Karpas-422 (cell line): ENCODE data around the gene PEA15. TPM values are rescaled to one million over a fixed set of nuclear protein-coding genes. Genes with fewer than 3 reads are reported as not detected.

Experiments used
- DNase-seq: peaks from one replicate; pipeline ENCODE4 v3.0.0-alpha.2; 2015
- H2AFZ ChIP-seq: fragments of 200-600 bp; sonication (generic); 2 replicates; pipeline ENCODE4 v1.6.1; 2014; ENCODE audit warnings: antibody characterized with exemption, low read length, mixed read lengths
- H3K27ac ChIP-seq: fragments of 200-600 bp; sonication (generic); 2 replicates; pipeline ENCODE4 v1.5.1; 2014; ENCODE audit warnings: mild to moderate bottlenecking, low read length, moderate library complexity
- H3K27me3 ChIP-seq: fragments of 200-600 bp; sonication (generic); 2 replicates; pipeline ENCODE4 v1.6.1; 2014; ENCODE audit warnings: low read length, mixed read lengths
- H3K36me3 ChIP-seq: fragments of 200-600 bp; sonication (generic); 2 replicates; pipeline ENCODE4 v1.6.1; 2014; ENCODE audit warnings: low read length, mixed read lengths; ENCODE audit not compliant: insufficient read depth
- H3K4me1 ChIP-seq: fragments of 200-600 bp; sonication (generic); 2 replicates; pipeline ENCODE4 v1.6.1; 2014; ENCODE audit warnings: mild to moderate bottlenecking, low read length, mixed read lengths
- H3K4me2 ChIP-seq: fragments of 200-600 bp; sonication (generic); 2 replicates; pipeline ENCODE4 v1.6.1; 2014; ENCODE audit warnings: low read length, low read depth, mild to moderate bottlenecking; ENCODE audit not compliant: poor library complexity, severe bottlenecking
- H3K4me3 ChIP-seq: fragments of 200-600 bp; sonication (generic); 2 replicates; pipeline ENCODE4 v1.5.1; 2014; ENCODE audit warnings: mild to moderate bottlenecking, antibody characterized with exemption, low read length, mixed read lengths
- H3K79me2 ChIP-seq: fragments of 200-600 bp; sonication (generic); 2 replicates; pipeline ENCODE4 v1.6.1; 2014; ENCODE audit warnings: mild to moderate bottlenecking, low read length, mixed read lengths
- H3K9ac ChIP-seq: fragments of 200-600 bp; sonication (generic); 2 replicates; pipeline ENCODE4 v1.6.0; 2014; ENCODE audit warnings: low read length
- H3K9me2 ChIP-seq: fragments of 200-600 bp; sonication (generic), shearing (Covaris generic); replicated peaks from 2 replicates; pipeline ENCODE4 v1.6.0; 2014; ENCODE audit warnings: mild to moderate bottlenecking, low read length, moderate library complexity; ENCODE audit not compliant: insufficient read depth
- H3K9me3 ChIP-seq: fragments of 300-700, 200-600 bp; sonication (generic); 2 replicates; pipeline ENCODE4 v1.6.1; 2014; ENCODE audit warnings: low read length, mixed read lengths
- H4K20me1 ChIP-seq: fragments of 200-600 bp; sonication (generic); 2 replicates; pipeline ENCODE4 v1.6.1; 2014; ENCODE audit warnings: mild to moderate bottlenecking, antibody characterized with exemption, low read length, low read depth; ENCODE audit not compliant: insufficient read depth
- total RNA-seq: library from RNA; depleted of rRNA; stranded (reverse); fragments of >200 nt; shearing (Covaris generic); gene quantifications from 2 replicates; pipeline ENCODE4 v1.2.3, GENCODE V29; 2014; ENCODE audit warnings: low replicate concordance

PEA15 gene
- total RNA-seq, 1 experiment from 2014 or later, result 40.1 TPM

DNA sequence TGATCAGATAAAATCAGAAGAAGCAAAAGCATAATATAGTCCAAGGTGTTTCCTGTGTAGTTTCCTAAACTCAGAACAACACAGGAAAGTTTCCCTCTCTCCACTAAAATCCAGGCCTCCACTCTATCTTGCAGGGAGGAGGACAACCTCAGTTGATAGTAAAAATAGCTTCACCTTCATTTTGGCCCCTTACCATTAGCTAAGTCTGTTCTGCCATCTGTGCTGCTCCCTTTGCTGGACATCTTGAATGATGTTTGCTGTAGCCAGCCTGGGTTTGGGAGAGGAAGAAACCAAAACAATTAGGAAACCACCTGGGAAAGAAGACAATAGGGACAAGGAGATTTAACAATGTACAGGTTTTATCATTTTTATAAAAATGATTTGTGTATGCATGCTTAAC, 38.6 kb downstream of the PEA15 start:
- Histone ChIP-seq H3K9ac (no peak overlapping the region), H2AFZ (no peak overlapping the region), H4K20me1 (peaks cover 6% of the 10 kb centered on the region; the same call in 1 of the 2 replicates), H3K4me3 (no peak overlapping the region), H3K9me2 (no peaks in the 10 kb centered on the region), H3K27me3 (no peaks in the 10 kb centered on the region), H3K79me2 (peaks cover 70% of the 10 kb centered on the region), H3K4me1 (no peaks in the 10 kb centered on the region), H3K36me3 (peaks cover 34% of the 10 kb centered on the region; the same call in 1 of the 2 replicates), H3K4me2 (no peak overlapping the region), H3K9me3 (no peaks in the 10 kb centered on the region), H3K27ac (no peak overlapping the region)
- no peak for DNase-seq

DNA sequence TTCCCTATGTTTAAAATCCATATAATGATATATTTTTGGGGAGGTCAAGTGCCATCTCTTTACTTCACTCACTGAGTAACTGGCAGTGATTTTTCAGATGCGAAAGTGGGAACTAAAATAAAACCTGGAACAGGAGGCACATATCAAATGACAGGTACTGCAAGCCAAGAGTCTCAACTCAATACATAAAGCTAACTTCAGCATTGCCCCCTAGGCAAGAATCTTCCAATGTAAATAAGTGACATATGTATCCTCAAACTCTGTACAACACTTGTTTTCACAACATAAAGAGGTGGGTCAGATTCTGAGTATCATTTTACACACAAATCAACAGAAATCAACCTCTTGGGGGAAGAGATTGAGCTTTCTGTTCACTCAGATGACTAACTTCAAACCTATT, 39.0 kb downstream of the PEA15 start:
- Histone ChIP-seq H3K4me2 (no peak overlapping the region), H3K9me2 (no peaks in the 10 kb centered on the region), H4K20me1 (peaks cover 6% of the 10 kb centered on the region; the same call in 1 of the 2 replicates), H3K4me1 (no peaks in the 10 kb centered on the region), H3K79me2 (peaks cover 74% of the 10 kb centered on the region), H3K9ac (no peak overlapping the region), H3K4me3 (no peak overlapping the region), H3K27me3 (no peaks in the 10 kb centered on the region), H3K27ac (no peak overlapping the region), H3K36me3 (peaks cover 33% of the 10 kb centered on the region; the same call in 1 of the 2 replicates), H3K9me3 (no peaks in the 10 kb centered on the region), H2AFZ (no peak overlapping the region)
- no peak for DNase-seq

DNA sequence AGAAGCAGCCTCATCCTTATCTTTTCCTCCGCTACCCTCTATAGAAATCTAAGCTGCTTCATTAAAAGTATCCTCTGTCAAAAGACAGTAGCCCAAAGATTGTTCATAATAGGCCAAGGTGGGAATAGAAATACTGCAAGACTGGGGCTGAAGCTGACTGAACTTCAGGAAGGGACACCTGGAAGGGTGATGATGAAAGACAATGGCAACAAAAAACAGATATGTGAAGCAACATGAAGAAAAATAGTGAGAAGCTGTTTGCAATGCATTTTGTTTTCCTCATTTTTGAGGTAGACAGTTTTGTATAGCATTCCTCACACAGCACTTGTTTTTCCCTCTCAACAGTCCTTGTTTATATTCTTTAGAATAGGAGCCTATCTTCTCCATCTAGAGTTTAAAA, 40.2 kb downstream of the PEA15 start:
- Histone ChIP-seq H4K20me1 (peaks cover 6% of the 10 kb centered on the region; the same call in 1 of the 2 replicates), H2AFZ (no peak overlapping the region), H3K27ac (no peak overlapping the region), H3K4me3 (no peak overlapping the region), H3K9ac (no peak overlapping the region), H3K9me2 (no peaks in the 10 kb centered on the region), H3K79me2 (peaks cover 83% of the 10 kb centered on the region), H3K27me3 (no peaks in the 10 kb centered on the region), H3K36me3 (peaks cover 21% of the 10 kb centered on the region; the same call in 1 of the 2 replicates), H3K9me3 (no peaks in the 10 kb centered on the region), H3K4me2 (no peak overlapping the region), H3K4me1 (no peaks in the 10 kb centered on the region)
- no peak for DNase-seq

DNA sequence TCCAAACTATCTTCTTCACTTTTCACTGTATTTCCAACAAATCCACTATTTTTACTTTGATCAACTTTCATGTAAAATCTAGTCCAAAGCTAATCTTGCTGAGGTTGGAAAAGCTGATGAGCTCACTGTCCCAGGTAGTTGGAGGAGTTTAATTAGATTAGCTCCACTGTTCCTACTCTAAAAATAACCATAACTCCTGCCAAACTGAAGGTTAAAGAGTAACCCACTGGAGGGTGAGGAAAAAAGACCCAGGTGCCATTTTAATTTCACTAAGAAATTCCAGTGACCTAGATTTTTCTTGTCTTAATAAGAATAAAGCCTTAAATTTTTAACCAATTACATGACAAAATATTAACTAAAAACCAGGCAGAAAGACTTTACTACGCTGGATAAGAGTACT, 41.9 kb downstream of the PEA15 start:
- H3K4me3 ChIP-seq, result no peak overlapping the region
- H3K9me3 ChIP-seq, result no peaks in the 10 kb centered on the region
- peaks cover 15% of the 10 kb centered on the region; the same call in 1 of the 2 replicates for H3K36me3 ChIP-seq
- no peak overlapping the region for H3K9ac ChIP-seq
- H3K9me2 ChIP-seq, result no peaks in the 10 kb centered on the region
- H3K4me1 ChIP-seq, result no peaks in the 10 kb centered on the region
- peaks cover 6% of the 10 kb centered on the region; the same call in 1 of the 2 replicates for H4K20me1 ChIP-seq
- no peaks in the 10 kb centered on the region for H3K27me3 ChIP-seq
- H2AFZ ChIP-seq, result no peak overlapping the region
- H3K4me2 ChIP-seq, result no peak overlapping the region
- H3K27ac ChIP-seq, result no peak overlapping the region
- H3K79me2 ChIP-seq, result peaks cover 92% of the 10 kb centered on the region
- DNase-seq, result no peak

DNA sequence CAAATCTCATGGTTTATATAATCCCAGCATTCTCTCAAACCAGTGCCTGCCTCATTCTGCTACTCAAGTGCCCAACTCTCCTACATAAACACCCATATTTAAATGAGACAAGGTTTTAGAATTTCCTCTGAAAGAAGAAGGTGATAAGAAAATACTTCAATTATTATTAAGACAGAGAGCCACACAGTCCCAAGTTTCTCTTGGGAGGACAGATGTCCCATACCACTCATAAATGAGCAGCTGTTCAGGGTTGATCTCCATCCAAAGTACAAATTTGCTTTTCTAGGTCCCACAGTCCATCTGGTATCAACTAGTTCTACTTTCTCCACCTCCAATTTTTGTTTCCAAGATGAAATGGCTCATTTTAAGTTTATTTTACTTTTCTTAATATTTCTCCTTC, 45.8 kb downstream of the PEA15 start:
- Histone ChIP-seq H4K20me1 (peaks cover 6% of the 10 kb centered on the region; the same call in 1 of the 2 replicates), H2AFZ (no peak overlapping the region), H3K79me2 (peaks cover 94% of the 10 kb centered on the region), H3K4me2 (no peak overlapping the region), H3K9ac (no peak overlapping the region), H3K36me3 (peaks cover 10% of the 10 kb centered on the region; the same call in 1 of the 2 replicates), H3K4me1 (no peaks in the 10 kb centered on the region), H3K9me3 (no peaks in the 10 kb centered on the region), H3K4me3 (no peak overlapping the region), H3K27ac (no peak overlapping the region), H3K9me2 (no peaks in the 10 kb centered on the region), H3K27me3 (no peaks in the 10 kb centered on the region)
- no peak for DNase-seq

DNA sequence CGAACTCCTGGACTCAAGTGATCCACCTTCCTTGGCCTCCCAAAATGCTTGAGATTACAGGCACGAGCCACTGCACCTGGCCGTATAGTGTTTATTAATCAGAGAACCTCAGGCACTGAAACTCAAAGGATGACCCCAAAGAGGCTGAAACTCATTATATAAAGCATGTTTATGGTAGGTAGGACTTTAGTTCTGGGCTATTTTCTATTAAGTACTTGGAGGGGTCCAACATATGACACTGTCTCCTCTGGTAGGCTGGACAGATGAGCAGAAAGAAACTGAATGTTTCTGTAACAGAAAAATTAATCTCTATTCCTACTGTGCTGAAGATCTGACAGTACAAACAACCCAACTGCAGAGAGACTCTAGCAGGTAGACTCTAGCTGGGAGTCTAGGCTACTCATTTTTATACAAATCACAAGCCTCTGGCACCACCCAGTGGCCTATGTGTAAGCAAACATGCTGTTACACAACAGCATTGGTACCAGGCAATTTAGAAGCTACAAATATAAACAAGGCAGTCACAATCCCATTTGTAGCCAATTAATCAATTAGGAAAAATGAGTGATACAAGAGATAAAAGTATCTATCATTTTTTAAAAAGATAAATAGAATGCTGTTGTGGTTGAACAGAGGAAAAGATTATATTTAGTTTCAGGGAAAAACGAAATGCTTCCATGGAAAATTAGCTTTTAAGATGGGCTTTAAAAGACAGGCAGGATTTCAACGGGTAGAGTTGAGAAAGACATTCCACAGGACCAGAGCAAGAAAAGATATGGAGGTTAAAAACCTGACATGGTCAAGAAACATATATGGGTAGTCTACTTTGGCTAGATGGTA, 46.7 kb downstream of the PEA15 start:
- Histone ChIP-seq H3K79me2 (peaks cover 94% of the 10 kb centered on the region), H3K27ac (no peak overlapping the region)
- DNase-seq, result peak; percentile 85

DNA sequence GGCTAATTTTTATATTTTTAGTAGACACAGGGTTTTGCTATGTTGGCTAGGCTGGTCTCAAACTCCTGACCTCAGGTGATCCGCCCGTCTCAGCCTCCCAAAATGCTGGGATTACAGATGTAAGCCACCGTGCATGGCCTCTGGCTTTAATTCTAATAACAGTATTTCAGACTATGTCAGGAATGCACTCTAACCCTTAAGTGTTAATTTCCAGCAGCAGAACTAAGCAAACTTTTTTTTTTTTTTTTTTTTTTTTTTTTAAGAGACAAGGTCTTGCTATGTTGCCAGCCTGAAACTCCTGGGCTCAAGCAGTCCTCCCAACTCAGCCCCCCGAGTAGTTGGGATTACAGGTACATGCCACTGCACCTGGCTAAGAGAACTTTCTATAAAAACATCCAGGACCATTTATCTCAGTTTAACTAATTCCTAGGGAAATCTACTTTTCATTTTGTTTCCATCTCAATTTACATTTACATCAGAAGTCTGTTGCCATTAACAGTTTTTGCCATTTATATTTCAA, 50.7 kb downstream of the PEA15 start:
- no peaks in the 10 kb centered on the region for H3K27me3 ChIP-seq
- H3K36me3 ChIP-seq, result peaks cover 10% of the 10 kb centered on the region; the same call in 1 of the 2 replicates
- no peak overlapping the region for H3K4me2 ChIP-seq
- no peaks in the 10 kb centered on the region for H4K20me1 ChIP-seq
- no peak overlapping the region for H3K4me3 ChIP-seq
- no peaks in the 10 kb centered on the region for H3K9me3 ChIP-seq
- DNase-seq, result no peak
- H2AFZ ChIP-seq, result no peak overlapping the region
- H3K4me1 ChIP-seq, result peaks cover 20% of the 10 kb centered on the region
- no peak overlapping the region for H3K9ac ChIP-seq
- no peaks in the 10 kb centered on the region for H3K9me2 ChIP-seq
- H3K27ac ChIP-seq, result no peak overlapping the region
- H3K79me2 ChIP-seq, result peaks cover 94% of the 10 kb centered on the region

More for the DNA sequence above, 46.7 kb downstream of the PEA15 start:
- H4K20me1 ChIP-seq, result no peaks in the 10 kb centered on the region
- H3K9me3 ChIP-seq, result no peaks in the 10 kb centered on the region
- no peaks in the 10 kb centered on the region for H3K4me1 ChIP-seq
- H3K4me2 ChIP-seq, result no peak overlapping the region
- no peaks in the 10 kb centered on the region for H3K9me2 ChIP-seq
- peaks cover 10% of the 10 kb centered on the region; the same call in 1 of the 2 replicates for H3K36me3 ChIP-seq
- no peak overlapping the region for H3K4me3 ChIP-seq
- H3K27me3 ChIP-seq, result no peaks in the 10 kb centered on the region
- no peak overlapping the region for H3K9ac ChIP-seq
- no peak overlapping the region for H2AFZ ChIP-seq

DNA sequence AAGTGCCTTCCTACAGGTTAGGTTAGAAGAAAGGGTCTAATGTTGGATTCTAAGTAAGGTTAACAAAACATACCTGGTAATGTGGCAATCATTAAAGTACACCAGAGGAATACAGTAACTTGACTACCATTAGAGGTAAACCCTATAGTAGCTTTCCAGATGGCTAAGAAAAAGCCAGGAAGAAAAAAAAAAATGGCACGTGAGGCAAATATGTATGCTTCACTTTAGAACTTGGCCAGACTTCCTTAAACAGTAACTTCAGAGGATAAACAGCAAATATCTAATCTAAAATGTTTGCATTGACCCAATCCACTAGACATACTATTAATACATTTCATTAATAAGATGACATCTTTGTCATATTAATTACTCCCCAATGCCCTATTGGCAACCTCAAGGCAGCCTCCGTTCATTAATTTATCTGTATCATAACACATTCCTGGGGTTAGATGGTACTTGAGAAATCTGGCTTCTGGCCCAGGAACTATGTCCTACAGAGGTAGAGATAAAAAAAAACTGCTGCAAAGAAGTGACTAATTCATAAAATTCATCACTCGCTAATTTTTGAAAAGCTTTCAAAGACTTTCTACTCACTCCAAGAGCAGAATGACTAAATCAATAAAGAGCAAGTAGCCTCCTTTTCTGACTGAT, 51.3 kb downstream of the PEA15 start:
- H3K27me3 ChIP-seq, result no peaks in the 10 kb centered on the region
- no peak overlapping the region for H3K27ac ChIP-seq
- H3K4me2 ChIP-seq, result peak overlapping the region; percentile 11

More for the DNA sequence above, 51.3 kb downstream of the PEA15 start:
- no peak overlapping the region for H3K4me3 ChIP-seq
- DNase-seq, result no peak
- H3K4me1 ChIP-seq, result peaks cover 24% of the 10 kb centered on the region
- H4K20me1 ChIP-seq, result no peaks in the 10 kb centered on the region
- no peak overlapping the region for H3K9ac ChIP-seq
- peaks cover 10% of the 10 kb centered on the region; the same call in 1 of the 2 replicates for H3K36me3 ChIP-seq
- no peaks in the 10 kb centered on the region for H3K9me3 ChIP-seq
- no peaks in the 10 kb centered on the region for H3K9me2 ChIP-seq
- peaks cover 94% of the 10 kb centered on the region for H3K79me2 ChIP-seq
- no peak overlapping the region for H2AFZ ChIP-seq
